GM10266 (cell line): ENCODE measurements around the gene MESP1.
"Not testable (repeated sequence)": the region's sequence is repeated elsewhere in the genome, so short reads cannot be mapped to it uniquely, and the experiment has no call there.

ENCODE experiments used
- DNase-seq: peaks from one replicate; pipeline ENCODE4 v3.0.0; 2012; ENCODE audit errors: extremely low spot score
- TF ChIP-seq, protein P1 (sequence below): IDR thresholded peaks from 2 replicates; pipeline ENCODE4 v1.5.1; 2012; ENCODE audit warnings: mild to moderate bottlenecking, low read depth; ENCODE audit not compliant: control insufficient read depth, insufficient read depth; ENCODE audit errors: missing control alignments

MESP1 gene

GRCh38 chr15:89792106-89792805 is 41.2 kb upstream of the MESP1 start:
- no peak for DNase-seq
- TF ChIP-seq, protein P1, sequence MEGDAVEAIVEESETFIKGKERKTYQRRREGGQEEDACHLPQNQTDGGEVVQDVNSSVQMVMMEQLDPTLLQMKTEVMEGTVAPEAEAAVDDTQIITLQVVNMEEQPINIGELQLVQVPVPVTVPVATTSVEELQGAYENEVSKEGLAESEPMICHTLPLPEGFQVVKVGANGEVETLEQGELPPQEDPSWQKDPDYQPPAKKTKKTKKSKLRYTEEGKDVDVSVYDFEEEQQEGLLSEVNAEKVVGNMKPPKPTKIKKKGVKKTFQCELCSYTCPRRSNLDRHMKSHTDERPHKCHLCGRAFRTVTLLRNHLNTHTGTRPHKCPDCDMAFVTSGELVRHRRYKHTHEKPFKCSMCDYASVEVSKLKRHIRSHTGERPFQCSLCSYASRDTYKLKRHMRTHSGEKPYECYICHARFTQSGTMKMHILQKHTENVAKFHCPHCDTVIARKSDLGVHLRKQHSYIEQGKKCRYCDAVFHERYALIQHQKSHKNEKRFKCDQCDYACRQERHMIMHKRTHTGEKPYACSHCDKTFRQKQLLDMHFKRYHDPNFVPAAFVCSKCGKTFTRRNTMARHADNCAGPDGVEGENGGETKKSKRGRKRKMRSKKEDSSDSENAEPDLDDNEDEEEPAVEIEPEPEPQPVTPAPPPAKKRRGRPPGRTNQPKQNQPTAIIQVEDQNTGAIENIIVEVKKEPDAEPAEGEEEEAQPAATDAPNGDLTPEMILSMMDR = no peak

- no peak for DNase-seq
- TF ChIP-seq, protein P1 = no peak
Measured at GRCh38 chr15:89790661-89791060, 39.6 kb upstream of the MESP1 start.

DNA sequence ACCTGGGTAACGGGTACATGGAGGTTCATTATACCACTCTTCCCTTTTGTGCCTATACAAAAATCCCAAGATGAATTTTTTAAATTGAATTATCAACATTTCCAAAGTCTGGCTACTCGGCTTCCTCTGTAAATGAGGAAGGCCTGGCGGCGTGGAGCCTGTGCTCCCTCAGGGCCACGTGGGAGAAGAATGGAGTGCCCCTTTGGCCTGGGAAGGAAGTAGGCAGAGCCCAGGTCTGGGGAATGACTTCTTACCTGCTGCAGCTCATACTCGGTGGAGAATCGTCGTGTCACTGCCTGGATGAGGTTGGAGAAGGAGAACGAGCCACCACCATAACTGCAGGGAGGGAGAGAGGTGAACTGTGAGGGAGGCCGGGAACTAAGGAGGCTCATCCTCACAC is 39.2 kb upstream of the MESP1 start:
- no peak for DNase-seq
- TF ChIP-seq, protein P1 = no peak

DNA sequence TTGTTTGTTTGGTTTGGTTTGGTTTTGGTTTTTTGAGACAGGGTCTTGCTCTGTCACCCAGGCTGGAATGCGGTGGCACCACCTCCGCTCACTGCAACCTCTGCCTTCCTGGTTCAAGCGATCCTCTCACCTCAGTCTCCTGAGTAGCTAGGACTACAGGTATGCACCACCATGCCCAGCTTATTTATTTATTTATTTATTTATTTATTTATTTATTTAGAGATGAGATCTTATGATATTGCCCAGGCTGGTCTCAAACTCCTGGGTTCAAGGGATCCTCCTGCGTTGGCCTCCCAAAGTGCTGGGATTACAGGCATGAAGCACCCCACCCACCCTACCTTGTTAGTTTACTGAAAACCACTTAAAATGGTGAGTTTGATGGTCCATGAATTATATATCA is 37.5 kb upstream of the MESP1 start:
- DNase-seq = not testable (repeated sequence)

DNA sequence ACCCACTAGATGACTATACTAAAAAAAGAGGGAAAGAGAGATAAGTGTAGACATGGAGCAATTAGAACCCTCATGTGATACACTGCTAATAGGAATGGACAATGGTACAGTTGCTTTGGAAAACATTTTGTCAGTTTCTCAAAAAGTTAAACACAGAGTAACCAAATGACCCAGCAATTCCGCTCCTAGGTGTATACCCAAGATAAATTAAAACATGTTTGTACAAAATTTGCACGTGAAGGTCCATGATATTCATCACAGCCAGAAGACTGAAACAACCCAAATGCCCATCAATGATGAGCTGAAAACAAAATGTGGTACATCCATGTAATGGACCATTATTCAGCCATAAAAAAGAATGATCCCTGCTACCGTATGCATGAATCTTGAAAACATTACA is 36.9 kb upstream of the MESP1 start:
- no peak for DNase-seq
- TF ChIP-seq, protein P1 = no peak

DNA sequence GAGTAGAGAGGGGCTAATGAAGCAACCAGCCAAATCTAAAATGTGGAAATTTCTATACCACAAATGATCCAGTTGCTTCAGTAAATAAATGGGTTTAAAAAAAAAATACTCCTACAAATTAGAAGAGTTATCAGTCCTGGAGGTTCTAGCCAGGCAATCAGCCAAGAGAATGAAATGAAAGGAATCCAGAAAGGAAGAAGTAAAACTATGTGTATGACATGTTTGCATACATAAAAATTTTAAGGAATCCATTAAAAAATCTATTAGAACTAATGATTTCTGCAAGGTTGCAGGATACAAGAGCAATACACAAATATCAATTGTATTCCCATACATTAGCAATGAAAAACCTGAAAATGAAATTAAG is 34.7 kb upstream of the MESP1 start:
- DNase-seq = no peak
- TF ChIP-seq, protein P1 = no peak

DNA sequence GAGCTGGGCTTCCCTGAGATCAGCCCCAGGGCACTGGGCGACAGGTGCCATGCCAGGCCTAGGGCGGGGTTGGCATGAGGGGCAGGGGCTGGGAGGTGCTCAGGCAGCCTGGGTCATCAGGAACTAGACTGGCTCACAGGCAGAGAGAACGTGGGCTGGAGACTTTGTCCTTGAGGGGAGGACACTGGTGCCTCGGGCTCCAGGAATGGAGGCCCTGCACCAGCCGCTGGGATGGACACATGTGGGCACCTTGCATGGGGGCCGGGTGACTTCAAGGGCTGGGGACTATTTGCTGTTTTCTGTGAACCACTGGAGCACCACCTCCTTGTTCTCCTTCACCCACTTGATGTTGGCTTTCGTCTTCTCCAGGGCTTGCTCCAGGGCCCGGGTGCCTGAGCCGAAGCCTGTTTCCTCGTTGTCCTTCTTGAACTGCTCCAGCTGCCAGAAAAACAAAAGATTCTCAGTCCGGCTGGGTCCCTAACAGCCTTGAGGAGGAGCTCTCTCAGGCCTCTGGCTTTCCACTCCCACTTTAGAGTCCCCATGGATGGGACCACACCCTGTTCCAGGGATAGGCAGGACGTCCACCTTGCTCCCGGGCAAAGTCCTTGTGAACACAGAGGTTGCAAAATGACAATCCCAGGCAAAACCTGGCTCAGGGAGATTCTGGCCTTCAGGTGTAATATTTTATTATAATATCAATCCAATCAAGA is 34.2 kb upstream of the MESP1 start:
- no peak for DNase-seq
- TF ChIP-seq, protein P1 = no peak
